NCI-H2029 treated with DMSO at 0.1 percent for 48 hours (cell line): ENCODE data around the gene ARHGAP31.
"Not testable (repeated sequence)": the region's sequence is repeated elsewhere in the genome, so short reads cannot be mapped to it uniquely, and the experiment has no call there.

Experiments used
- DNase-seq: peaks from one replicate; lab custom pipeline; 2025; lab: John Stamatoyannopoulos, UW

Gene ARHGAP31

GRCh38 chr3:119322021-119322834, 28.0 kb downstream of the ARHGAP31 start:
- DNase-seq: no peak

- DNase-seq: peak; percentile 22
These were observed 28.9 kb downstream of the ARHGAP31 start for GRCh38 chr3:119322835-119323722.

GRCh38 chr3:119323723-119324085, 29.5 kb downstream of the ARHGAP31 start:
- no peak for DNase-seq

GRCh38 chr3:119324899-119325298, 30.7 kb downstream of the ARHGAP31 start:
- DNase-seq: no peak

GRCh38 chr3:119326976-119327375, 32.8 kb downstream of the ARHGAP31 start:
- no peak for DNase-seq

GRCh38 chr3:119329551-119329950, 35.4 kb downstream of the ARHGAP31 start:
- no peak for DNase-seq

- no peak for DNase-seq
These were observed 36.0 kb downstream of the ARHGAP31 start for GRCh38 chr3:119330181-119330580.

- DNase-seq: no peak
These were observed 36.7 kb downstream of the ARHGAP31 start for GRCh38 chr3:119330858-119331257.

- no peak for DNase-seq
These were observed 37.5 kb downstream of the ARHGAP31 start for GRCh38 chr3:119331661-119332060.

- DNase-seq: no peak
These were observed 39.8 kb downstream of the ARHGAP31 start for GRCh38 chr3:119333773-119334509.

GRCh38 chr3:119336823-119337222, 42.6 kb downstream of the ARHGAP31 start:
- no peak for DNase-seq

GRCh38 chr3:119337407-119337806, 43.2 kb downstream of the ARHGAP31 start:
- not testable (repeated sequence) for DNase-seq

GRCh38 chr3:119338754-119339153, 44.6 kb downstream of the ARHGAP31 start:
- no peak for DNase-seq

- DNase-seq: no peak
These were observed 45.8 kb downstream of the ARHGAP31 start for GRCh38 chr3:119340014-119340413.

GRCh38 chr3:119340446-119340845, 46.3 kb downstream of the ARHGAP31 start:
- DNase-seq: no peak

GRCh38 chr3:119342176-119342575, 48.0 kb downstream of the ARHGAP31 start:
- no peak for DNase-seq

GRCh38 chr3:119343719-119344118, 49.5 kb downstream of the ARHGAP31 start:
- no peak for DNase-seq

- DNase-seq: no peak
These were observed 51.9 kb downstream of the ARHGAP31 start for GRCh38 chr3:119346076-119346496.

GRCh38 chr3:119347036-119347435, 52.9 kb downstream of the ARHGAP31 start:
- no peak for DNase-seq

GRCh38 chr3:119349354-119350041, 55.3 kb downstream of the ARHGAP31 start:
- DNase-seq: no peak

- DNase-seq: no peak
These were observed 55.9 kb downstream of the ARHGAP31 start for GRCh38 chr3:119350114-119350513.

- DNase-seq: no peak
These were observed 57.4 kb downstream of the ARHGAP31 start for GRCh38 chr3:119351581-119351980.
